ENCODE results near the gene SIGLEC7. TPM values are rescaled to one million over a fixed set of nuclear protein-coding genes. Genes with fewer than 3 reads are reported as not detected.

SIGLEC7 gene
- total and polyA plus RNA-seq, 10 of the 15 experiments (the other 5 are each of a cell fraction or from before 2014, with no cell fraction given): 0.15 TPM; not detected in 9

GRCh38 chr19:51192689-51193088 lies 50.6 kb downstream of the SIGLEC7 start:
- H3K4me3 ChIP-seq: no peak overlapping the region
- BruUV-seq (replicated peaks): no TSS peak
- ChIA-PET POLR2A (no interaction called here), SMC1A (ENCODE audit: uncharacterized antibody, unreplicated experiment) (no interaction called here), RAD21 (ENCODE audit: unreplicated experiment) (no interaction called here), CTCF (interaction anchor here (0.7 kb wide), 1 partner anchor 58 kb away, joined by 5 read pairs; no protein-coding TSS in a partner anchor)
- DNase-seq (ENCODE audit: low read depth, low spot score): no peak
- no peaks in the 10 kb centered on the region for H4K20me1 ChIP-seq (ENCODE audit: control insufficient read depth, insufficient read depth)
- H2AFZ ChIP-seq (ENCODE audit: control insufficient read depth, low read depth, low read length): no peak overlapping the region
- TF ChIP-seq TCF3 (IDR thresholded peaks at IDR 0.05; ENCODE audit: borderline replicate concordance, insufficient read depth, low read depth, low read length) (no peak), CEBPB (IDR thresholded peaks at IDR 0.05; ENCODE audit: borderline replicate concordance in 1 of 2, low read depth in 2 of 2, low read length in 2 of 2) (no peak), TCF7 (IDR thresholded peaks at IDR 0.05; ENCODE audit: borderline replicate concordance) (no peak), FOXK2 (IDR thresholded peaks at IDR 0.05) (no peak), HDGF (IDR thresholded peaks at IDR 0.05) (no peak), ZNF622 (IDR thresholded peaks at IDR 0.05) (no peak), SIX5 (IDR thresholded peaks at IDR 0.05; ENCODE audit: low read depth, low read length, severe bottlenecking) (no peak), SMAD1 (IDR thresholded peaks at IDR 0.05; ENCODE audit: low read depth, partially characterized antibody) (no peak), RELA (IDR thresholded peaks at IDR 0.05; ENCODE audit: borderline replicate concordance, partially characterized antibody) (no peak), IRF3 (IDR thresholded peaks at IDR 0.05) (no peak), ZNF207 (IDR thresholded peaks at IDR 0.05; ENCODE audit: borderline replicate concordance) (no peak), PML (IDR thresholded peaks at IDR 0.05; ENCODE audit: low read length) (no peak), YY1 (IDR thresholded peaks at IDR 0.05; ENCODE audit: low read depth, low read length) (no peak), CTCF (IDR thresholded peaks at IDR 0.05 in 2 of 3, conservative IDR thresholded peaks at IDR 0.05 in 1 of 3; ENCODE audit: control insufficient read depth in 2 of 3, extremely low read depth in 1 of 3, insufficient read depth in 1 of 3, low read depth in 3 of 3, low read length in 3 of 3) (no peak), NKRF (conservative IDR thresholded peaks at IDR 0.05) (no peak), MAX (IDR thresholded peaks at IDR 0.05; ENCODE audit: low read depth, low read length) (no peak)
- no peak overlapping the region for H3K9ac ChIP-seq (ENCODE audit: control insufficient read depth, insufficient read depth, low read length)
- H3K27ac ChIP-seq (ENCODE audit: control insufficient read depth, insufficient read depth): no peak overlapping the region
- H3K79me2 ChIP-seq (ENCODE audit: control insufficient read depth, insufficient read depth, low read length): no peaks in the 10 kb centered on the region
- no peak overlapping the region for H3K4me2 ChIP-seq (ENCODE audit: control insufficient read depth, insufficient read depth)
- H3K36me3 ChIP-seq (ENCODE audit: control insufficient read depth in 2 of 2, insufficient read depth in 2 of 2, low read length in 1 of 2): no peaks in the 10 kb centered on the region
- no peak for FAIRE-seq
- WGBS (ENCODE audit: insufficient coverage, insufficient replicate concordance, low lambda C conversion rate, missing lambda C conversion rate): 61% methylated on average over 9 of the region's 9 CpGs
- H3K27me3 ChIP-seq (replicated peaks in 1 of 2; ENCODE audit: control insufficient read depth in 2 of 2, insufficient read depth in 2 of 2, low read length in 1 of 2): peaks cover 0 to 4% of the 10 kb centered on the region in 2 experiments; a peak in 1 of 4 replicates
- no peaks in the 10 kb centered on the region for H3K4me1 ChIP-seq (ENCODE audit: control insufficient read depth, insufficient read depth, low read length)
- intact Hi-C loops (cut with micrococcal nuclease; ENCODE audit: unreplicated experiment) (no loop called here), in situ Hi-C loops (cut with MboI) (no loop called here)
- ATAC-seq: no peak
- H3K9me3 ChIP-seq (replicated peaks; ENCODE audit: control insufficient read depth, insufficient read depth, low read length): no peaks in the 10 kb centered on the region; the same call in 2 of the 3 replicates

Data from GM12878 (cell line).